ENCODE results near the gene CTBP2.
"Not testable (repeated sequence)": the region's sequence is repeated elsewhere in the genome, so short reads cannot be mapped to it uniquely, and the experiment has no call there.

The CTBP2 gene

GRCh38 chr10:125085258-125086054 is 74.9 kb downstream of the CTBP2 start:
- Histone ChIP-seq H3K4me1 (peaks cover 14% of the 10 kb centered on the region; the same call in 1 of the 2 replicates), H3K4me2 (no peak overlapping the region), H4K20me1 (peaks cover 100% of the 10 kb centered on the region), H3K9me3 (no peaks in the 10 kb centered on the region), H3K4me3 (no peak overlapping the region), H3K27me3 (no peaks in the 10 kb centered on the region), H3K9ac (no peak overlapping the region), H3K36me3 (peaks cover 97% of the 10 kb centered on the region), H3K27ac (no peak overlapping the region)
- TF ChIP-seq Cebpa-rat (IDR thresholded peaks at IDR 0.05) = no peak

GRCh38 chr10:125084614-125085257 is 75.6 kb downstream of the CTBP2 start:
- TF ChIP-seq Cebpa-rat (IDR thresholded peaks at IDR 0.05) = no peak

GRCh38 chr10:125084191-125084613 is 76.2 kb downstream of the CTBP2 start:
- no peak overlapping the region for H3K9ac ChIP-seq
- peak overlapping the region; percentile 1; the same call in 1 of the 2 replicates for H3K27ac ChIP-seq
- peaks cover 98% of the 10 kb centered on the region for H3K36me3 ChIP-seq
- TF ChIP-seq Cebpa-rat (IDR thresholded peaks at IDR 0.05) = no peak
- no peaks in the 10 kb centered on the region for H3K27me3 ChIP-seq
- H3K4me3 ChIP-seq = no peak overlapping the region
- H3K4me2 ChIP-seq = no peak overlapping the region
- H4K20me1 ChIP-seq = peaks cover 100% of the 10 kb centered on the region
- H3K4me1 ChIP-seq = peaks cover 26% of the 10 kb centered on the region
- no peaks in the 10 kb centered on the region for H3K9me3 ChIP-seq

More at GRCh38 chr10:125084614-125085257, 75.6 kb downstream of the CTBP2 start:
- H3K9me3 ChIP-seq = no peaks in the 10 kb centered on the region
- no peak overlapping the region for H3K9ac ChIP-seq
- H4K20me1 ChIP-seq = peaks cover 100% of the 10 kb centered on the region
- H3K27ac ChIP-seq = peak overlapping the region; percentile 1; the same call in 1 of the 2 replicates
- H3K36me3 ChIP-seq = peaks cover 98% of the 10 kb centered on the region
- peaks cover 21% of the 10 kb centered on the region for H3K4me1 ChIP-seq
- no peak overlapping the region for H3K4me3 ChIP-seq
- H3K4me2 ChIP-seq = no peak overlapping the region
- H3K27me3 ChIP-seq = no peaks in the 10 kb centered on the region

GRCh38 chr10:125083576-125083920 is 76.8 kb downstream of the CTBP2 start:
- H3K27ac ChIP-seq = no peak overlapping the region
- H4K20me1 ChIP-seq = peaks cover 100% of the 10 kb centered on the region
- peaks cover 97% of the 10 kb centered on the region for H3K36me3 ChIP-seq
- H3K4me1 ChIP-seq = peaks cover 33% of the 10 kb centered on the region
- no peaks in the 10 kb centered on the region for H3K27me3 ChIP-seq
- no peaks in the 10 kb centered on the region for H3K9me3 ChIP-seq
- H3K4me3 ChIP-seq = no peak overlapping the region
- no peak overlapping the region for H3K4me2 ChIP-seq
- H3K9ac ChIP-seq = no peak overlapping the region
- TF ChIP-seq Cebpa-rat (IDR thresholded peaks at IDR 0.05) = no peak

GRCh38 chr10:125082881-125083575 is 77.3 kb downstream of the CTBP2 start:
- H3K36me3 ChIP-seq = peaks cover 95% of the 10 kb centered on the region
- no peak overlapping the region for H3K27ac ChIP-seq
- H3K4me2 ChIP-seq = no peak overlapping the region
- no peak overlapping the region for H3K4me3 ChIP-seq
- no peak overlapping the region for H3K9ac ChIP-seq
- no peaks in the 10 kb centered on the region for H3K27me3 ChIP-seq
- H4K20me1 ChIP-seq = peaks cover 100% of the 10 kb centered on the region
- TF ChIP-seq Cebpa-rat (IDR thresholded peaks at IDR 0.05) = no peak
- H3K9me3 ChIP-seq = no peaks in the 10 kb centered on the region
- H3K4me1 ChIP-seq = peaks cover 38% of the 10 kb centered on the region

GRCh38 chr10:125082471-125082870 is 77.9 kb downstream of the CTBP2 start:
- H3K9ac ChIP-seq, H3K27me3 ChIP-seq, H3K4me3 ChIP-seq, H3K4me2 ChIP-seq, H3K9me3 ChIP-seq, H3K27ac ChIP-seq: not testable (repeated sequence)
- Histone ChIP-seq H3K4me1 (peaks cover 44% of the 10 kb centered on the region), H3K36me3 (peaks cover 94% of the 10 kb centered on the region), H4K20me1 (peaks cover 100% of the 10 kb centered on the region)

- Histone ChIP-seq H3K27ac (no peak overlapping the region), H4K20me1 (peaks cover 100% of the 10 kb centered on the region), H3K4me3 (no peak overlapping the region), H3K4me1 (peaks cover 48% of the 10 kb centered on the region), H3K9ac (no peak overlapping the region), H3K4me2 (no peak overlapping the region), H3K9me3 (no peaks in the 10 kb centered on the region), H3K27me3 (no peaks in the 10 kb centered on the region), H3K36me3 (peaks cover 94% of the 10 kb centered on the region)
- TF ChIP-seq Cebpa-rat (IDR thresholded peaks at IDR 0.05) = no peak
These were observed 78.4 kb downstream of the CTBP2 start for GRCh38 chr10:125081931-125082330.

GRCh38 chr10:125080984-125081383 is 79.4 kb downstream of the CTBP2 start:
- H3K4me1 ChIP-seq = peaks cover 48% of the 10 kb centered on the region
- TF ChIP-seq Cebpa-rat (IDR thresholded peaks at IDR 0.05) = no peak
- peaks cover 94% of the 10 kb centered on the region for H3K36me3 ChIP-seq
- H3K4me2 ChIP-seq = no peak overlapping the region
- no peak overlapping the region for H3K4me3 ChIP-seq
- peaks cover 100% of the 10 kb centered on the region for H4K20me1 ChIP-seq
- H3K27ac ChIP-seq = no peak overlapping the region
- H3K9me3 ChIP-seq = no peaks in the 10 kb centered on the region; the same call in 1 of the 2 replicates
- H3K9ac ChIP-seq = no peak overlapping the region
- H3K27me3 ChIP-seq = no peaks in the 10 kb centered on the region

- Histone ChIP-seq H3K4me1 (peaks cover 48% of the 10 kb centered on the region), H3K4me2 (no peak overlapping the region), H4K20me1 (peaks cover 100% of the 10 kb centered on the region)
These were observed 80.1 kb downstream of the CTBP2 start for GRCh38 chr10:125080296-125080695.

More at GRCh38 chr10:125080296-125080695, 80.1 kb downstream of the CTBP2 start:
- Histone ChIP-seq H3K27me3 (no peaks in the 10 kb centered on the region), H3K36me3 (peaks cover 93% of the 10 kb centered on the region), H3K9me3 (no peaks in the 10 kb centered on the region; the same call in 1 of the 2 replicates), H3K9ac (no peak overlapping the region), H3K4me3 (no peak overlapping the region), H3K27ac (no peak overlapping the region)
- no peak for TF ChIP-seq Cebpa-rat (IDR thresholded peaks at IDR 0.05)

All from BLaER1 (cell line).